Measurements from ENCODE around the gene FNDC3A. TPM values are rescaled to one million over a fixed set of nuclear protein-coding genes. Genes with fewer than 3 reads are reported as not detected.
"Not testable (repeated sequence)": the region's sequence is repeated elsewhere in the genome, so short reads cannot be mapped to it uniquely, and the experiment has no call there.

The FNDC3A gene
- total RNA-seq, 1 donor from 2014 or later = 61.4 TPM

DNA sequence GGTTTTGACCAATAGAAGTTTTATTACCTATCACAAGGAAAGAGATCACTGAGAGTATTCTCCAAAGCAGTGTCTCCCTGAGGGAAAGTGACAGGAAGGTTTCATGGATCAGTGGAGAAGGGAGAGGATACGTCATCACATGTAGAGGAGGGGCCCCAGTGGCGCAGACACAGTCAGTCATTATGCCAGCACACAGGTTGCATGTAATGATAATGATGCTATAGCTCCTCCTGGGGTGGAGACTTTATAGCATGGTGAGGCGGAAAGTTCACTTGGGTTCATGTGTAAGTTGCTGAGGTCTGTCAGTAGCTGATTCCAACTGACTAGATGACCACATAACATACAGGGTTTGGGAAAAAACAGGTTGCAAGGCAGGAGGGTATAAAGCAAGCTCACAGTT is 88.8 kb downstream of the FNDC3A start:
- TF ChIP-seq, protein P1, sequence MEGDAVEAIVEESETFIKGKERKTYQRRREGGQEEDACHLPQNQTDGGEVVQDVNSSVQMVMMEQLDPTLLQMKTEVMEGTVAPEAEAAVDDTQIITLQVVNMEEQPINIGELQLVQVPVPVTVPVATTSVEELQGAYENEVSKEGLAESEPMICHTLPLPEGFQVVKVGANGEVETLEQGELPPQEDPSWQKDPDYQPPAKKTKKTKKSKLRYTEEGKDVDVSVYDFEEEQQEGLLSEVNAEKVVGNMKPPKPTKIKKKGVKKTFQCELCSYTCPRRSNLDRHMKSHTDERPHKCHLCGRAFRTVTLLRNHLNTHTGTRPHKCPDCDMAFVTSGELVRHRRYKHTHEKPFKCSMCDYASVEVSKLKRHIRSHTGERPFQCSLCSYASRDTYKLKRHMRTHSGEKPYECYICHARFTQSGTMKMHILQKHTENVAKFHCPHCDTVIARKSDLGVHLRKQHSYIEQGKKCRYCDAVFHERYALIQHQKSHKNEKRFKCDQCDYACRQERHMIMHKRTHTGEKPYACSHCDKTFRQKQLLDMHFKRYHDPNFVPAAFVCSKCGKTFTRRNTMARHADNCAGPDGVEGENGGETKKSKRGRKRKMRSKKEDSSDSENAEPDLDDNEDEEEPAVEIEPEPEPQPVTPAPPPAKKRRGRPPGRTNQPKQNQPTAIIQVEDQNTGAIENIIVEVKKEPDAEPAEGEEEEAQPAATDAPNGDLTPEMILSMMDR (IDR thresholded peaks at IDR 0.05) = no peak
- Histone ChIP-seq H3K27me3 (ENCODE audit: low read depth) (no peaks in the 10 kb centered on the region), H3K4me3 (no peak overlapping the region), H3K27ac (no peak overlapping the region), H3K4me1 (peaks cover 11% of the 10 kb centered on the region), H3K9me3 (no peaks in the 10 kb centered on the region), H3K36me3 (no peaks in the 10 kb centered on the region)
- intact Hi-C loops (cut with DNase I) = no loop called here
- no peak for DNase-seq
- ATAC-seq = no peak

DNA sequence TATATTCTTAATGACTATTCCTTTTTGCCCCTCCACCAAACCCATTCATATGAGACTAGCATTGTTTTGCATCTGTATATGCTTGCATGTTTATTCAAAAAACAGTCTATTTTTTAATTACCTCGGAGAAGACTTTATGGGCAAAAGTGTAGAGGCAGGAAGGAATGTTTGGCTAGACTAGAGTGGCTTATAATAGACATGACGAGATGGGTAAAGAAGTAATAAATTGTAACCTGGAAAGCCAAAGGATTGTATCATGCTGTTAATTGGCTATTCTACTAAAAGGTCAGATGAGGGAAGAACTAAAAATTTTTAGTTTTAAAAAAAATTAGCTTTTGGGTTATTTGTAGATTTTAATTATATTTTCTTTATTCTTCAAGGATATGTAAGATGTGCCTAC is 91.1 kb downstream of the FNDC3A start:
- DNase-seq = no peak
- TF ChIP-seq, protein P1 (IDR thresholded peaks at IDR 0.05) = no peak

DNA sequence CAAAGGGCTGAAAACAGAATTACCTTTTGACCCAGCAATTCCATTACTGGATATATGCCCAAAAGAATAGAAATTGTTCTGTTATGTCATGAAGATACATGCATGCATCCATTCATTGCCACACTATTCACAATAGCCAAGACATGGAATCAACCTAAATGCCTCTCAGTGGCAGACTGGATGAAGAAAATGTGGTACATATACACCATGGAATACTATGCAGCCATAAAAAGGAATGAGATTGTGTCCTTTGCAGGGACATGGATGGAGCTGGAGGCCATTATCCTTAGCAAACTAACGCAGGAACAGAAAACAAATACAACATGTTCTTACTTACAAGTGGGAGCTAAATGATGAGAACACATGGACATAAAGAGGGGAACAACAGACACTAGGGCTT is 92.8 kb downstream of the FNDC3A start:
- H3K36me3 ChIP-seq; H3K9me3 ChIP-seq; intact Hi-C loops (cut with DNase I); DNase-seq; ATAC-seq; H3K4me1 ChIP-seq; H3K4me3 ChIP-seq; H3K27me3 ChIP-seq (ENCODE audit: low read depth); H3K27ac ChIP-seq: not testable (repeated sequence)

More for the DNA sequence above, 91.1 kb downstream of the FNDC3A start:
- ATAC-seq = no peak
- Histone ChIP-seq H3K4me1 (peaks cover 9% of the 10 kb centered on the region), H3K4me3 (no peak overlapping the region), H3K27me3 (ENCODE audit: low read depth) (no peaks in the 10 kb centered on the region), H3K9me3 (no peaks in the 10 kb centered on the region), H3K36me3 (no peaks in the 10 kb centered on the region), H3K27ac (no peak overlapping the region)
- intact Hi-C loops (cut with DNase I) = no loop called here

DNA sequence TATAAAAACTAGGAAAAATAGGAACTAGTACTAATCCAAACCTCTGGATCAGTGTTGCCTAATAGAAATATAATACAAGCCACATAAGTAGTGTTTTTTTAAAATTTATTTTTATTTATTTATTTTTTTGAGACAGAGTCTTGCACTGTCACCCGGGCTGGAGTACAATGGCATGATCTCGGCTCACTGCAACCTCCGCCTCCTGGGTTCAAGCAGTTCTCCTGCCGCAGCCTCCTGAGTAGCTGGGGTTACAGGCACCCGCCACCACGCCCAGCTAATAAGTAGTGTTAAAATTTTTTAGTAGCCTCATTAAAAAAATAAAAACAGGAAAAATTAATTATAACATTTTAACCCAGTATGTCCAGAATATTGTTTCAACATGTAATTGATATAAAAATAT is 94.3 kb downstream of the FNDC3A start:
- DNase-seq; H3K4me3 ChIP-seq; intact Hi-C loops (cut with DNase I); H3K36me3 ChIP-seq; H3K4me1 ChIP-seq; H3K27ac ChIP-seq; H3K27me3 ChIP-seq (ENCODE audit: low read depth); ATAC-seq; H3K9me3 ChIP-seq: not testable (repeated sequence)

DNA sequence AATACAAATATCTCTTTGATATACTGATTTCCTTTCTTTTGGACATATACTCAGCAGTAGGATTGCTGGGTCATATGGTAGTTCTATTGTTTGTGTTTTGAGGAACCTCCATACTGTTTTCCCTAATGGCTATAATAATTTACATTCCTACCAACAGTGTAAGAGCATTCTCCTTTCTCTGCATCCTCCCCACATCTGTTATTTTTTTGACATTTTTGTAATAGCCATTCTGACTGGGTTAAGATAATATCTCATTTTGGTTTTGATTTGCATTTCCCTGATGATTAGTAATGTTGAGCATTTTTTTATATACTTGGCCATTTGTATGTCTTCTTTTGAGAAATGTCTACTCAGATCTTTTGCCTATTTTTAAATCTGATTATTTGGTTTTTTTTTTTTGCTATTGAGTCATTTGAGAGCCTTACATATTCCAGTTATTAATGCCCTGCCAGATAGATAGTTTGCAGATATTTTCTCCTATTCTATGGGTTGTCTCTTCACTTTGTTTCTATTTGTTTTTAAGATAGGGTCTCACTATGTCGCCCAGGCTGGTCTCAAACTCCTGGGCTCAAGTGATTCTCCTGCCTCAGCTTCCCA is 95.7 kb downstream of the FNDC3A start:
- no peak overlapping the region for H3K27ac ChIP-seq
- no peak for DNase-seq
- peaks cover 8% of the 10 kb centered on the region for H3K36me3 ChIP-seq
- H3K9me3 ChIP-seq = no peaks in the 10 kb centered on the region
- intact Hi-C loops (cut with DNase I) = no loop called here
- no peak overlapping the region for H3K4me3 ChIP-seq
- no peak for ATAC-seq
- no peaks in the 10 kb centered on the region for H3K4me1 ChIP-seq
- TF ChIP-seq, protein P1 (IDR thresholded peaks at IDR 0.05) = no peak
- H3K27me3 ChIP-seq (ENCODE audit: low read depth) = no peaks in the 10 kb centered on the region

DNA sequence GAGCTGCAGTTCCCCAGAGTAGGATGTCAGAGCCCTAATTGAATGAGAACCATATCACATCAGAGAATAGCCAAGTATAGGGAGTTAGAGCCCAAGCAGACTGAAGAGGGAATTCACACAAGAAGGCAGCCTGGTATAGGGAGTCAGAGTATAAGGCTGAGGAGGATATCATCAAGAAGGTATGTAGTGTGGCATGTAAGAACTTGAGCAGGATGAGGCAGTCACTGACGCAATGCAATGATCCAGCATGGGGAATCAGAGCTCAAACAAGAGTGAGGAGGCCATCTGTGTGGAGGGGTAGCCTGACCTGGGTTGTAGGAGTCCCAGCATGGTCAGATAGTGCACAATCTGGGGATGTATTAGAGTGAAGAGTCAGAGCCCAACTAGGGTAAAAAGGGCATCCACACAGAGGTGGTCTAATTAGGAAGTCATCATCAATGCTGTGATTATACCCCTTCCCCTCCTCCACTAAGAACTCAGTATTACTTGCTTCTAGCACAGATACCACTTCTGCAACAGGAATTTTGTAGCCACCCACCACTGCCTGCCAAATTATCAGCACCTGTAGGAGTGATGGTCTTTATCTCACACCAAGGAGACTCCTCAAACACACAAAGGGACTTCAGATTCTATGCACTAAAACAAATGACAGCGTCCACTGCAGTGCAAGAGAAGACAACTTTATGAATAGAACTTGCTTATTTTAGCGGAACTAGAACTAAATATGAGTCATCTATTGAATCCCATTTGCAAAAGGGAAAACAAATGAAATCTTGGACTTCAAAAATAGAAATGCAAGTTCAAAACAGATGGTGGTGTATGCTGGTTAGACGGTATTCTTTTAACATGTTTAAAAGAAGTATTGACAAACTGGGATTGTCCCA is 107.2 kb downstream of the FNDC3A start:
- Histone ChIP-seq H3K27ac (no peak overlapping the region), H3K4me1 (no peaks in the 10 kb centered on the region), H3K27me3 (ENCODE audit: low read depth) (no peaks in the 10 kb centered on the region), H3K9me3 (no peaks in the 10 kb centered on the region), H3K4me3 (no peak overlapping the region), H3K36me3 (peaks cover 7% of the 10 kb centered on the region)
- ATAC-seq (no peak), DNase-seq (no peak)
- TF ChIP-seq, protein P1 (IDR thresholded peaks at IDR 0.05) = no peak
- intact Hi-C loops (cut with DNase I) = no loop called here
